HG03378 (cell line): Measurements from ENCODE around the gene VPS13C.

Experiments used
- ATAC-seq: cut with Tn5 transposase; IDR thresholded peaks from one replicate; pipeline ENCODE4 v1.9.1; 2021; ENCODE audit warnings: mild to moderate bottlenecking, moderate library complexity; ENCODE audit not compliant: unreplicated experiment

The VPS13C gene

DNA sequence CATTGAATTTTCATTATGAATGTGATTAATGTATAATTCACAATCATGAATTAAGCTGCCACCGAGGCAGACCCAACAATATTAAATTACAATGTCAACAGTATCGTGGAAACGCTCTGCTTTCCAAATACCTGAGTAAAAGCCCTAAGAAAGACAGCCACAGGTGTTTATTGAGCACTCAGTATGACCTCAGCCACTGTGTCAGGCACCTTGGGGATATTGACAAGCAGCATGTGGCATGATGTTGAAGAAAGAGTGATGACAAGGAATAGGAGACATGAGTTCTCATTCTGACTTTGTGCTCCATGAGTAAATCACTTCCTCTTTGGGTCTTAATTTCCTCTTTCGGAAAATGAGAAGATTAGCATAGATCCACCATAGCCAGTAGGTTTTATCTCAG, 19.3 kb upstream of the VPS13C start:
- ATAC-seq, result no peak

- no peak for ATAC-seq
These were observed 15.5 kb upstream of the VPS13C start for GRCh38 chr15:62075595-62076277.

DNA sequence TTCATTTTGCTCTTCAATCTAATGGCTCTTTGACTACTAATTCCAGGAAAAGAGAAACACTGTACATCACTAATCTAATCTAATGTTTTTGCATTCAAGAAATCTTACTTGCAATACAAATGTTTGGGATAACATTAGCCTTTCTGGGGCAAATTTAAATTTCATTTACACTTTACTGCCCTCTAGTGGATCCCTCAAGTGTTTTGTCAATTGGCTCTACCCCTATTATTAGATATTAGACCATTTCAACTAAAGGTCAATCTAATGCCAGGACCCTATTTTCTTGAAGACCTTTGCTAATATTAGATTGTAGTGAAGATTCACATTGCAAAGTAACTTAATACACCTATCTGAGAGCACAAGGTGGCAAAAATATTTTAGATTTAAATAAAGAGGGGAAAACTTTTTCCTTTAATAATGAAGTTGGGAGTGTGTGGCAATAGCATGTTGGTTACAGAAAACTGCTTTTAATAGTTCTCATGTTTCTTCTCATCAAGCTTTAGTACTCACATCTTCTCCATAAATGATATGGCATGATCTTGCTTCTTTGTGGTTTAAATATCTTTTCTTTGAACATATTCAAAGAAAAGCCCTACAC, 11.6 kb upstream of the VPS13C start:
- no peak for ATAC-seq

GRCh38 chr15:62069551-62069950, 9.3 kb upstream of the VPS13C start:
- no peak for ATAC-seq

DNA sequence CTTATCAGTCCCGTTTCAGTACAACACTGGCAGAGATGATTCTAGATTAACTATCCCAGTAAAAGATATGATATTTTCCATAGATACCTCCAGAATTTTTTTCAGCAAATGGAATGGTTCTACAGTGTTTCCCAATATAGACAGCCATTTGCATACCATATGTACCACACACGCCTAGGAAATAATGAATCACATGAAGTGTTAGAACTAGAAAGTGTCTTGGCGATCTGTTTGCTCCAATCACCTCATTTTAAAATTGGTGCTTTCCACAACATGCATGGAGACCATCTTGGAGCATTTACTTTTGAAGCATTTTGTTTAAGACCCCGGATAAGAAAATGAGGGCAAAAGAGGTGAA, 8.5 kb upstream of the VPS13C start:
- ATAC-seq, result no peak

DNA sequence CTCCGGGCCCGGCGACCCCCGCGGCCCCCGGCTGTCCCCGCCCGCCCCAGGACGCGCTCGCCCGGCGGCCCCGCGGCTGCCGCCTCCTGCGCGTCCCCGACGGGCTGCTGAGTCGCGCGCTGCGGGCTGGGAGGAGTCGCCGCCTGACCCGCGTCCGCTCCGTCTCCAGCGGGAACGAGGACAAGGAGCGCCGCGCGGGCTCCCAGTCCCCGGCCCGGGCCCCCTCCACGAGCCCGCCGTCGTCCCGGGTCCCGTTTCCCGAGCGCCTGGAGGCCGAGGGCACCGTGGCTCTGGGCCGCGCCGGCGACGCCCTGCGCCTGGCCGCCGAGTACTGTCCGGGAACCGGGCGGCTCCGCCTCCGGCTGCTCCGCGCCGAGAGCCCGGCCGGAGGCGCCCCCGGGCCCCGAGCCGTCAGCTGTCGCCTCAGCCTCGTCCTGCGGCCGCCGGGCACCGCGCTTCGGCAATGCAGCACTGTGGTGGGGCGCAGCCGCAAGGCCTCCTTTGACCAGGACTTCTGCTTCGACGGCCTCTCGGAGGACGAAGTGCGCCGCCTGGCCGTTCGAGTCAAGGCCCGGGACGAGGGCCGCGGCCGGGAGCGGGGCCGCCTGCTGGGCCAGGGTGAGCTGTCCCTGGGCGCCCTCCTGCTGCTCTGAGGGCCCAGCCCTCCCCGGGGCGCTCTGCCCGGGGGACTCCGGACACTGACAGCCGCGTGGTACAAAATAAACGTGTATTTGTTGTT, 8.0 kb upstream of the VPS13C start:
- no peak for ATAC-seq

- ATAC-seq, result no peak
These were observed 7.3 kb upstream of the VPS13C start for GRCh38 chr15:62067448-62068044.

GRCh38 chr15:62066663-62067447, 6.6 kb upstream of the VPS13C start, which contains the start of gene C2CD4A:
TSS of gene C2CD4A (plus strand) at chr15:62066977. CDS start at chr15:62067614, 637 bp downstream.
- no peak for ATAC-seq

GRCh38 chr15:62063825-62064635, 3.8 kb upstream of the VPS13C start:
- ATAC-seq, result no peak

- ATAC-seq, result no peak
These were observed 641 bp upstream of the VPS13C start for GRCh38 chr15:62060896-62061280.

GRCh38 chr15:62059816-62060112, 483 bp downstream of the VPS13C start:
- peak; percentile 57 for ATAC-seq

DNA sequence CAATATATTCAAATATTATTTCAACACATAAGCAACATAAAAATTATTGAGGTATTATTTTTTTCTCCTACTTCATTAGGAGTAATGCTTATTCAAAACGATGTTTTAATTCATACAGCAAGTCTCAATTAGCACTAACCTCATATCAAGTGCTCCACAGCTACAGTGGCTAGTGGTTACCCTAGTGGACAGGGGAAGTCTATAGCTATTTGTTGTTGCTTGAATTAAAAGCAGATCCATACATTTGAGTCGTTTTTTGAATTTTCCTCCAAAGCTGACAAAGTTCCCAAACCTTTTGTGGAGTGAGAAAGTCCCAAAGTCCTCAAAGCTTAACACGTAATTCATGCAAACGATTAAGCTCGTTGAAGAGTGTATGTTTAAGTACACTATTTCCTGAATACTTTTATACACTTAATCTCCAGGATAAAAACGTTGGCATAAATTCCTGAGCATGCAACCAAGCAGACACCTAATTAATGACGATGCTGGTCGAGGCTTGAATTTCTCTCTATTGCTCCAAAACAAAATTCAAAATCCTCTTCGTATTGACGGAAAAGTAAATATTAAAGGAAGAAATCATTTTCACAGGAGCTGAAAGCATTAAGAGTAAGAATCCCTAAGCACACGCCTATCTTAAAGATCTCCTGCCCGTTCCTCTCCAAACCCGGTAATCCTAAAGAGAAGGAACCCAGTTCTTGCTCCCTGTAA, 985 bp downstream of the VPS13C start:
- no peak for ATAC-seq

GRCh38 chr15:62058327-62059028, 1.8 kb downstream of the VPS13C start:
- ATAC-seq, result no peak

DNA sequence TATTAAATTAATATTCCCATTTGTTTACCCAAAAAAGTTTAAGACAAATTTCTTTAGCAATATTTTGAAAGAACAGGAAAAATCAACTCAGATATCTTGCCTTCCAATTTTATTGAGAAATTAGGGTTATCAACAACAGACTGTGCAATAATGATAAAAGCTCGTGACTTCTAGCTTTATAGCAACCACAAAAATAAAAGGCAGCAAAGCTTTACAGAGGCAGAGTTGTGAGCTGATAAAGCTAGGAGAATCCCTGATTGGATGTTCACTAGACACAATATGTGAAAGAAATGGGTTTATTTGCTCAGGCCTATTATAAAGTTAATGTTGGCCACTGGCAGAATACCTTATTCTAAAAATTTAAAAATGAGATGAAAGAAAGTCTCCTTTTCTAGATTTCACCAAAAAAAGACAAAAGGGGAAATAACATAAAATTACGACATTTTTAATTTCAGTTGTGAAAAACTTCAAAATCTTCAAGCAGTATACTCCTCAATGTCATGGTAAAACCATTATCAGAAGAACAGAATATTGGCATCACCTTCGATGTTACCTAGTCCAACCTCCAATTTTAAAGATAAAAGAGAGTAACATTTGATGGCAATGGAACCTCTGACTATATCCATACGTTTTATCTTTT, 2.8 kb downstream of the VPS13C start:
- no peak for ATAC-seq

GRCh38 chr15:62054979-62055378, 5.3 kb downstream of the VPS13C start:
- ATAC-seq, result no peak

DNA sequence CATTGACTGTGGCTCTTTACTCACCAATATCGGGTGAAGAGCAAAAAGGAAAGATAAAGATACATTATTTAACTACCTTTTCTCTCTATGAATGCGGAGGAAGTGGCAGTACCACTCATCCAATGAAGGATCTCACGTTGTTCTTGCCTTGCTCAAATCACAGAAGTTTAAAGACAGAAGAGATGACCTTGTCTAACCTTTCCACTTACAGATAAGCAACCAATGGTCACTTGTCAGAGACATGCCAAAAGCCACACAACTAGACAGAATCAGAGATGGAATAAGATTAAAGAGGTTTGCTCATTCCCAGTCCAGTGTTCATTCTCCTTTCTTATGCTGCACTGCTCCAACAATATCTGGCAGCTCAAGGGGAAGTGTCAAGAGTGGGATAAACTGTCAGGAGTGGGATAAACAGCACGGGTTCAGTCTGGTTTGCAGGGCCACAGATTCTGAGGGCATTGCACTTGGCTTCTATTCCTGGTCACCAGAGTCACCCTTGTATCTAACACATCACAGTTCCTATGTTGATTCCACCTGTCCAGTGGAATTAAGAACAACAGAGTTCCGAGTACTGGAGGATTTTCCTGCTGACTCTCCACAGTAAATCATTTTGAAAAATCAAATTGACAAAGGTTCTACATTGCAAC, 6.7 kb downstream of the VPS13C start:
- no peak for ATAC-seq

DNA sequence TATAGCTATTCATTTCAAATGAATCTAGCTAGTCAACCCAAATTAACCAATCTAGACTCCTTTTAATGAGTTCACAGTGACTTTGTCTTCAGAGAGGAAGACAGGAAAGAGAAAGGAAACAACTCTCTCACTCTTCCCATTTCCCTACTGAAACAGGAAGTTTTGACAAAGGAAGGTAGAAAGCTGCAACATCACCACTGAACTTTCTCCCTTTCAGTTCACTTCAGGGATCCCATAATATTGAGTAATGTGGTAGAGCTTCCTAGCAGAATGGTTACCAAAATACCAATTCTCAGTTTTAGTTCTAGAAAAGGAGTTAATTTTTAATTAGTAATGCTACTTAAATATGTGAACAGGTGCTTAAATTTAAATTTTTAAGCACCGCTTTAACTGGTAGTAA, 7.5 kb downstream of the VPS13C start:
- no peak for ATAC-seq

DNA sequence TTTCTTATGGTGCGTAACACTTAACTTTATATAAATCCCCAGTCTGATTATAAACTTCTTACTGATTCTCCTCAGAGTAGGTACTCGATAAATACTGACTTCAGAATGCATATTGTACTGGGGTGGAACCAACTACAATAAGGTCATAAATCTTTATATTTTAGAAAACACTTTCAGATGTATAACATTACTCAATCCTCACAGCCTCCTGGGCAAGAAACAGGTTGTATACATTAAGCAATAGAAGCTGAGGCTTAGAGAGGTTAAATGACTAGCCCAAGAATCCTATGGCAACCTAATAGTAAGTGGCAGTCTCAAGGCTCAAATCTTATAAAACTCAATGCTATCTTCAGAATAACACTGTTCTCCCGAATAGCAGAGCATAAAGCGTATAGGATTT, 9.1 kb downstream of the VPS13C start:
- no peak for ATAC-seq
